H1 (cell line): ENCODE data around the gene MYD88. TPM values are rescaled to one million over a fixed set of nuclear protein-coding genes. Genes with fewer than 3 reads are reported as not detected.
A peak's percentile ranks its signal among the peaks of the same experiment; 100 is the strongest.

Experiments
- CTCF ChIA-PET: fragments of 300-600 bp; sonication (Branson Sonifier 250); formaldehyde crosslinking; loops from one replicate; lab custom pipeline; 2021; ENCODE audit not compliant: partially characterized antibody; lab: Charles Lee
- POLR2A ChIA-PET: fragments of 300-600 bp; sonication (Branson Sonifier 250); formaldehyde crosslinking; loops from one replicate; lab custom pipeline; 2021; ENCODE audit warnings: inconsistent platforms; ENCODE audit not compliant: partially characterized antibody; lab: Charles Lee
- DNase-seq, 2 experiments: peaks; one replicate each; pipeline versions ENCODE4 v3.0.0 to v3.0.0-alpha.2; 2010 to 2022; ENCODE audit warnings: low spot score in 2 of 2, low read depth in 1 of 2, mixed read lengths in 1 of 2
- FAIRE-seq: peaks from 2 replicates; lab custom pipeline; 2011; peaks lifted over from hg19 to GRCh38; lab: Jason Lieb, UNC
- H2AFZ ChIP-seq: 2 replicates; pipeline ENCODE4 v1.8.1; 2012; ENCODE audit warnings: low read length, inconsistent platforms
- H2AK5ac ChIP-seq: 2 replicates; pipeline ENCODE4 v1.6.1; 2013; ENCODE audit warnings: low read depth, low read length
- H2BK120ac ChIP-seq: replicated peaks from 2 replicates; pipeline ENCODE3; 2013; ENCODE audit warnings: low read depth, low read length, inconsistent platforms
- H2BK12ac ChIP-seq: 2 replicates; pipeline ENCODE4 v1.6.1; 2013; ENCODE audit warnings: low read depth, low read length
- H2BK15ac ChIP-seq: 2 replicates; pipeline ENCODE4 v1.6.1; 2013; ENCODE audit warnings: low read length
- H2BK20ac ChIP-seq: 2 replicates; pipeline ENCODE4 v1.6.1; 2013; ENCODE audit warnings: low read length
- H2BK5ac ChIP-seq: 2 replicates; pipeline ENCODE4 v1.6.1; 2013; ENCODE audit warnings: low read depth, low read length
- H3K14ac ChIP-seq: 2 replicates; pipeline ENCODE4 v1.6.1; 2013; ENCODE audit warnings: inconsistent platforms; ENCODE audit not compliant: insufficient read length
- H3K18ac ChIP-seq: 2 replicates; pipeline ENCODE4 v1.6.1; 2013; ENCODE audit warnings: low read length; ENCODE audit errors: extremely low read depth
- H3K23ac ChIP-seq: 2 replicates; pipeline ENCODE4 v1.6.1; 2013; ENCODE audit warnings: inconsistent platforms; ENCODE audit not compliant: insufficient read length
- H3K23me2 ChIP-seq: 2 replicates; pipeline ENCODE4 v1.6.1; 2013; ENCODE audit warnings: low read depth, low read length
- H3K27ac ChIP-seq: 2 replicates; pipeline ENCODE4 v1.6.1; 2011; ENCODE audit warnings: low read depth, low read length, inconsistent platforms
- H3K27me3 ChIP-seq, 4 experiments: replicated peaks in 1 of 4; 1 replicate in 1 of 4; 2 replicates in 3 of 4; pipeline versions ENCODE4 v1.6.1 to v1.8.1; 2011 to 2013; ENCODE audit warnings: low read length in 3 of 4, mild to moderate bottlenecking in 3 of 4, inconsistent platforms in 2 of 4, mixed read lengths in 2 of 4, moderate library complexity in 1 of 4; ENCODE audit not compliant: control insufficient read depth in 3 of 4, insufficient read depth in 3 of 4; ENCODE audit errors: extremely low read depth in 1 of 4
- H3K36me3 ChIP-seq, 4 experiments: 2 replicates each; pipeline versions ENCODE4 v1.6.1 to v1.8.1; 2011 to 2013; ENCODE audit warnings: mild to moderate bottlenecking in 4 of 4, low read length in 3 of 4, moderate library complexity in 2 of 4, control low read depth in 1 of 4, inconsistent platforms in 1 of 4; ENCODE audit not compliant: insufficient read depth in 4 of 4, control insufficient read depth in 2 of 4
- H3K4ac ChIP-seq: replicated peaks from 2 replicates; pipeline ENCODE3; 2013; ENCODE audit warnings: low read length, low read depth, mixed read lengths, inconsistent platforms; ENCODE audit not compliant: insufficient read length
- H3K4me1 ChIP-seq, 4 experiments: replicated peaks in 1 of 4; 1 replicate in 1 of 4; 2 replicates in 3 of 4; pipeline versions ENCODE4 v1.6.1 to v1.8.1; 2011 to 2013; ENCODE audit warnings: low read length in 3 of 4, inconsistent platforms in 2 of 4, mixed read lengths in 1 of 4; ENCODE audit not compliant: insufficient read depth in 4 of 4, control insufficient read depth in 3 of 4
- H3K4me2 ChIP-seq, 2 experiments: 2 replicates each; pipeline versions ENCODE4 v1.6.1 to v1.8.1; 2011 to 2013; ENCODE audit warnings: low read depth in 2 of 2, low read length in 2 of 2, control low read depth in 1 of 2, inconsistent platforms in 1 of 2, mild to moderate bottlenecking in 1 of 2; ENCODE audit not compliant: insufficient read depth in 1 of 2
- H3K4me3 ChIP-seq, 4 experiments: fragments of 200-600, 300-600 bp in 1 of 4; sonication (generic), shearing (Covaris generic), sonication (Bioruptor Twin) in 1 of 4; 2 replicates each; pipeline versions ENCODE4 v1.5.1 to v1.8.1; 2011 to 2016; ENCODE audit warnings: low read length in 4 of 4, low read depth in 3 of 4, control low read depth in 2 of 4, inconsistent platforms in 2 of 4, mild to moderate bottlenecking in 2 of 4, mixed read lengths in 1 of 4, moderate library complexity in 1 of 4; ENCODE audit not compliant: insufficient read depth in 2 of 4; ENCODE audit errors: extremely low read depth in 1 of 4
- H3K56ac ChIP-seq: replicated peaks from 2 replicates; pipeline ENCODE3; 2013; ENCODE audit warnings: low read depth, mild to moderate bottlenecking, mixed read lengths, low read length, inconsistent platforms; ENCODE audit not compliant: insufficient read length
- H3K79me1 ChIP-seq: 2 replicates; pipeline ENCODE4 v1.6.1; 2013; ENCODE audit warnings: low read depth, low read length, control low read depth
- H3K79me2 ChIP-seq, 2 experiments: 2 replicates each; pipeline versions ENCODE4 v1.6.1 to v1.8.1; 2012 to 2013; ENCODE audit warnings: low read length in 2 of 2, mild to moderate bottlenecking in 2 of 2, inconsistent platforms in 1 of 2; ENCODE audit not compliant: insufficient read depth in 2 of 2, control insufficient read depth in 1 of 2
- H3K9ac ChIP-seq, 4 experiments: replicated peaks in 1 of 4; 1 replicate in 1 of 4; 2 replicates in 3 of 4; pipeline versions ENCODE4 v1.6.1 to v1.8.1; 2011 to 2013; ENCODE audit warnings: low read depth in 3 of 4, low read length in 3 of 4, control low read depth in 2 of 4, mild to moderate bottlenecking in 2 of 4, moderate library complexity in 2 of 4, inconsistent platforms in 1 of 4; ENCODE audit errors: extremely low read depth in 1 of 4
- H3K9me3 ChIP-seq, 2 experiments: 2 replicates each; pipeline versions ENCODE4 v1.6.1 to v1.8.1; 2012 to 2013; ENCODE audit warnings: mild to moderate bottlenecking in 2 of 2, moderate library complexity in 2 of 2, control low read depth in 1 of 2, inconsistent platforms in 1 of 2, low read depth in 1 of 2, low read length in 1 of 2, mixed read lengths in 1 of 2; ENCODE audit not compliant: insufficient read depth in 2 of 2
- H4K20me1 ChIP-seq, 2 experiments: replicated peaks in 1 of 2; 2 replicates each; pipeline versions ENCODE3 to v1.8.1; 2011 to 2013; ENCODE audit warnings: inconsistent platforms in 2 of 2, low read length in 2 of 2, mild to moderate bottlenecking in 1 of 2; ENCODE audit not compliant: insufficient read depth in 2 of 2, control insufficient read depth in 1 of 2
- H4K5ac ChIP-seq: 2 replicates; pipeline ENCODE4 v1.6.1; 2013; ENCODE audit warnings: low read length, low read depth, mixed read lengths, inconsistent platforms; ENCODE audit not compliant: insufficient read length
- H4K8ac ChIP-seq: 2 replicates; pipeline ENCODE4 v1.8.0; 2013; ENCODE audit warnings: mild to moderate bottlenecking, moderate library complexity, low read length, inconsistent platforms; ENCODE audit not compliant: insufficient read depth; ENCODE audit errors: extremely low read depth
- H4K91ac ChIP-seq: replicated peaks from 2 replicates; pipeline ENCODE3; 2013; ENCODE audit warnings: low read length, mixed read lengths, inconsistent platforms; ENCODE audit not compliant: insufficient read length
- CTCF ChIP-seq, 3 experiments: IDR thresholded peaks; 1 replicate in 2 of 3; 2 replicates in 1 of 3; pipeline versions ENCODE4 v1.5.1 to v1.6.1; 2011; ENCODE audit warnings: low read length in 3 of 3, mild to moderate bottlenecking in 3 of 3, inconsistent platforms in 2 of 3, low read depth in 1 of 3, moderate library complexity in 1 of 3; ENCODE audit not compliant: insufficient read depth in 1 of 3; ENCODE audit errors: control extremely low read depth in 1 of 3
- POU5F1 ChIP-seq: IDR thresholded peaks from 2 replicates; pipeline ENCODE4 v1.6.1; 2011; ENCODE audit warnings: low read depth, mild to moderate bottlenecking, low read length, moderate library complexity
- RAD21 ChIP-seq, 2 experiments: IDR thresholded peaks in 1 of 2; conservative IDR thresholded peaks in 1 of 2; 2 replicates each; pipeline ENCODE4 v1.6.1; 2011; ENCODE audit warnings: low read depth in 2 of 2, low read length in 2 of 2, improper control_type of control experiment in 1 of 2, inconsistent platforms in 1 of 2, mild to moderate bottlenecking in 1 of 2, moderate library complexity in 1 of 2
- SP4 ChIP-seq: IDR thresholded peaks from 2 replicates; pipeline ENCODE4 v1.6.1; 2012; ENCODE audit warnings: low read length, inconsistent platforms
- TEAD4 ChIP-seq: IDR thresholded peaks from 2 replicates; pipeline ENCODE4 v1.6.1; 2012; ENCODE audit warnings: low read depth, low read length, inconsistent platforms, mixed read lengths
- whole genome bisulfite sequencing, 2 experiments: shearing (Covaris generic) in 1 of 2; methylation state at CpG; one replicate each; pipeline versions ENCODE4 v1.1.6 to v1.1.7; 2013 to 2015; ENCODE audit warnings: low lambda C conversion rate in 2 of 2, mixed read lengths in 2 of 2, inconsistent platforms in 1 of 2, low coverage in 1 of 2, missing lambda C conversion rate in 1 of 2; ENCODE audit not compliant: insufficient replicate concordance in 2 of 2, insufficient coverage in 1 of 2, insufficient read length in 1 of 2; ENCODE audit errors: extremely low coverage in 1 of 2, missing lambda C conversion rate in 1 of 2; 5-methylcytosine and 5-hydroxymethylcytosine counted together
- polyA plus RNA-seq, 7 experiments: library from polyadenylated mRNA; depleted of rRNA in 3 of 7; stranded (reverse) in 5 of 7; unstranded in 2 of 7; fragments of >200 nt in 5 of 7; fragments of 200-250 nt in 2 of 7; gene quantifications; 1 replicate in 5 of 7; 2 replicates in 1 of 7; 4 replicates in 1 of 7; pipeline versions ENCODE4 v1.2.1 to v1.2.3, GENCODE V29; 2011 to 2013; ENCODE audit warnings: missing spikeins in 2 of 7, mixed read lengths in 2 of 7
- total RNA-seq: library from RNA; stranded (reverse); fragmentation: NEBNext Ultra II Directional; extraction: Animal tissue kit (Norgen Biotek cat#: 25700); gene quantifications from 2 replicates; pipeline ENCODE4 v1.2.1, GENCODE V29; 2021

The MYD88 gene
- total and polyA plus RNA-seq, 2 of the 8 experiments (the other 6 are each of a cell fraction or from before 2014, with no cell fraction given) = 22.1 to 22.5 TPM

GRCh38 chr3:38140326-38141172 lies 2.1 kb downstream of the MYD88 start:
- POLR2A ChIA-PET = interaction anchor here (1.1 to 2.3 kb wide), 4 partner anchors 8 to 178 kb away, joined by 3 to 13 read pairs (median 3); partner anchors contain the start of gene OXSR1
- Histone ChIP-seq H4K5ac (no peak overlapping the region), H3K79me2 (peaks cover 0 to 12% of the 10 kb centered on the region in 2 experiments; a peak in 1 of 4 replicates)
- TF ChIP-seq TEAD4 (0 out of 2 replicates have a peak, but pooled peaks have one; percentile 27), CTCF (IDR thresholded peaks at IDR 0.05; ENCODE audit: control extremely low read depth in 1 of 3, insufficient read depth in 1 of 3, low read depth in 1 of 3, low read length in 3 of 3) (peak in 1 of 3 experiments; percentile 39; a peak in 1 of 4 replicates), SP4 (no peak), RAD21 (IDR thresholded peaks at IDR 0.05 in 1 of 2, conservative IDR thresholded peaks at IDR 0.05 in 1 of 2; ENCODE audit: low read depth in 2 of 2, low read length in 2 of 2) (peak; percentile 22; a peak in 1 of 4 replicates), POU5F1 (no peak)
- TF ChIP-seq, all 59 proteins: peak for 3
- Histone ChIP-seq H3K56ac (no peak overlapping the region), H3K4me1 (peaks cover 7 to 16% (median 13%) of the 10 kb centered on the region in 4 experiments), H3K36me3 (peaks cover 3 to 11% (median 8%) of the 10 kb centered on the region in 4 experiments; a peak in 4 of 8 replicates), H4K91ac (no peak overlapping the region), H3K23ac (no peak overlapping the region), H3K23me2 (peaks cover 21% of the 10 kb centered on the region), H3K18ac (no peak overlapping the region), H2BK15ac (no peak overlapping the region), H3K14ac (no peak overlapping the region), H3K4ac (no peak overlapping the region), H2BK5ac (no peak overlapping the region; the same call in 1 of the 2 replicates), H2BK120ac (no peak overlapping the region), H3K4me3 (no peak overlapping the region), H4K20me1 (peaks cover 0 to 2% of the 10 kb centered on the region in 2 experiments), H4K8ac (no peak overlapping the region), H2AFZ (no peak overlapping the region), H3K9ac (no peak overlapping the region), H3K9me3 (no peaks in the 10 kb centered on the region), H3K27me3 (no peaks in the 10 kb centered on the region), H3K27ac (no peak overlapping the region), H3K4me2 (no peak overlapping the region; a peak in 1 of 4 replicates), H2BK20ac (no peak overlapping the region), H2BK12ac (no peak overlapping the region), H3K79me1 (no peaks in the 10 kb centered on the region), H2AK5ac (no peak overlapping the region)
- CTCF ChIA-PET = interaction anchor here (0.7 to 8.1 kb wide), 10 partner anchors 9 to 382 kb away, joined by 3 to 52 read pairs (median 5); no protein-coding TSS in a partner anchor
- FAIRE-seq (no peak), DNase-seq (peak in 1 of 2 experiments; percentile 39)
- WGBS, 2 experiments = 88% methylated on average over 13 of the region's 13 CpGs; no CpG with 5 or more reads in 1 of the 2 experiments
